Activated CD8-positive, alpha-beta memory T cell treated with anti-CD3 and anti-CD28 coated beads, Interleukin-2, amount 50 U/mL, for 24 hours (primary cell): ENCODE results near the gene SLC6A18.
"Not testable (repeated sequence)": the region's sequence is repeated elsewhere in the genome, so short reads cannot be mapped to it uniquely, and the experiment has no call there.

Source experiments
- DNase-seq: peaks from one replicate; pipeline ENCODE4 v3.0.0-alpha.2; 2020; ENCODE audit errors: extremely low read depth

Gene SLC6A18

DNA sequence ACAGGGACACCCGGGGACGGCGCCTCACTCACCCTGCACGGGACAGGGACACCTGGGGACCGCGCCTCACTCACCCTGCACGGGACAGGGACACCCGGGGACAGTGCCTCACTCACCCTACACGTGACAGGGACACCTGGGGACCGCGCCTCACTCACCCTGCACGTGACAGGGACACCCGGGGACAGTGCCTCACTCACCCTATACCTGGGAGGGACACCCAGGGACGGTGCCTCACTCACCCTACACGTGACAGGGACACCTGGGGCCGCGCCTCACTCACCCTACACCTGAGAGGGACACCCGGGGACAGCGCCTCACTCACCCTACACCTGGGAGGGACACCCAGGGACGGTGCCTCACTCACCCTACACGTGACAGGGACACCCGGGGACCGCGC, 65.8 kb downstream of the SLC6A18 start:
- not testable (repeated sequence) for DNase-seq

DNA sequence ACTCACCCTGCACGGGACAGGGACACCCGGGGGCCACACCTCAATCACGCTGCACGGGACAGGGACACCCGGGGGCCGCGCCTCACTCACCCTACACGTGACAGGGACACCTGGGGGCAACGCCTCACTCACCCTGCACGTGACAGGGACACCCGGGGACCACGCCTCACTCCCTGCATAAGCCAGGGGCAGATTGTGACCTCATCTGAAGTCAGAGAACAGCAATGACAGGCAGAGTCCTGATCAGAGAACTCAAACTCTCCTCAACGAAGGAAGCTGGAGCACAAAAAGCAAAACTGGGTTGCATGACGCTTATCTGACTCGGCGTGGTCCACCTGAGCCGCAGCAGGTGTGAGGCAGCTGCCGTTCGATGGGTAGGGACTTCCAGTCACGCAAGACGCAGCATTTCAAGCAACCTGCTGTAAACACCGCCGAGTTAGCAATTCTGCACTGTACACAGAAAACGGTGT, 66.5 kb downstream of the SLC6A18 start:
- no peak for DNase-seq

DNA sequence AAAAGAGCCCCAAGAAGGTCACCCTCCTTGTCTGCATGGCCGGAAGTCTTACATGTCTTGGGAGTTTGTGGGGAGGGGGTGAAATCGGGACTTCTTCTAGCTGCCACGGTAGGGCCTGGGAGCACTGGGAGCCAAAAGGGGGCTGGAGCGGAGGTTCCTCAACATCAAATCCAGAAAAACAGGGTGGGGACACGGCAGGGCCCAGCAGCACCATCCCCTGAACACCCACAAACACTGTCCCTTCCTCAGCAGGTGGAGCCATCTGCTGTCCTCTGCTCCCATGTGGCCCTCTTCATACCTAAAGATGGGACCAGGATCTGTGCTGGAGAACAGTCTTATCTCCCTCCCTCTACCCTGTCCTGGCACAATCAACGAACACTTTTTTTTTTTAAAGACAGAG, 67.0 kb downstream of the SLC6A18 start:
- no peak for DNase-seq

DNA sequence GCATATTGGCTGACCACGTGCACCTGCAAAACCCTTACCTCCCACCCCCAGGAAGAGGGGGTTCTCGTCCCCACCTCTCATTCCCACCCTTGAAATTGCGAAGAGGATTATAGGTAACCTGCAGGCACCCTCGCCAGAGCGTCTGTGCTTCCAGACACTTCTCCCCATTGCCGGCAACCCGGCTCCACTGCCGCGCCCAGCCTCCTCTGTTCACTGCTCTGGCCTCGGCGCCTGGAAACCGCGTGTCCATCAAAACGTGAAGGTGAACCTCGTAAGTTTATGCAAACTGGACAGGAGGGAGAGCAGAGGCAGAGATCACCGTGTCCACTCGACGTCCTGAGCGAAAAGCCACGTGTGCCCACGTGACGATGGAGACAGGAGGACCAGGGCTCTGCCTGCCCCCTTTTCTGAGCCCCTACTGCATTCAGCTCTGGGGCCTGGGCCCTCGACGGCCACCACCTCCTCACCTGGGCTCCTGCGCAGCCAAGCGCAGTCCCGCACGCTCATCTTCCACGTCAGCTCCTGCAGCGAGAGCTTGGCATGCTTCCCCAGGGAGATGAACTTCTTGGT, 67.8 kb downstream of the SLC6A18 start:
- no peak for DNase-seq

DNA sequence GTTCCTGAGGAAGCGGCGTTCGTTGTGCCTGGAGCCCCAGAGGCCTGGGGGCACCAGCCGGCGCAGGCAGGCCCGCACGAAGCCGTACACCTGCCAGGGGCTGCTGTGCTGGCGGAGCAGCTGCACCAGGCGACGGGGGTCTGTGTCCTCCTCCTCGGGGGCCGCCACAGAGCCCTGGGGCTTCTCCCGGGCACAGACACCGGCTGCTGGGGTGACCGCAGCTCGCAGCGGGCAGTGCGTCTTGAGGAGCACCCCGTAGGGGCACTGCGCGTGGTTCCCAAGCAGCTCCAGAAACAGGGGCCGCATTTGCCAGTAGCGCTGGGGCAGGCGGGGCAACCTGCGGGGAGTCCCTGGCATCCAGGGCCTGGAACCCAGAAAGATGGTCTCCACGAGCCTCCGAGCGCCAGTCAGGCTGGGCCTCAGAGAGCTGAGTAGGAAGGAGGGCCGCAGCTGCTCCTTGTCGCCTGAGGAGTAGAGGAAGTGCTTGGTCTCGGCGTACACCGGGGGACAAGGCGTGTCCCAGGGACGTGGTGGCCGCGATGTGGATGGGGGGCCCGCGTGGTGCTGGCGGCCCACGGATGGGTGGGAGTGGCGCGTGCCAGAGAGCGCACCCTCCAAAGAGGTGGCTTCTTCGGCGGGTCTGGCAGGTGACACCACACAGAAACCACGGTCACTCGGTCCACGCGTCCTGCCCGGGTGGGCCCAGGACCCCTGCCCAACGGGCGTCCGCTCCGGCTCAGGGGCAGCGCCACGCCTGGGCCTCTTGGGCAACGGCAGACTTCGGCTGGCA, 68.4 kb downstream of the SLC6A18 start:
- no peak for DNase-seq

DNA sequence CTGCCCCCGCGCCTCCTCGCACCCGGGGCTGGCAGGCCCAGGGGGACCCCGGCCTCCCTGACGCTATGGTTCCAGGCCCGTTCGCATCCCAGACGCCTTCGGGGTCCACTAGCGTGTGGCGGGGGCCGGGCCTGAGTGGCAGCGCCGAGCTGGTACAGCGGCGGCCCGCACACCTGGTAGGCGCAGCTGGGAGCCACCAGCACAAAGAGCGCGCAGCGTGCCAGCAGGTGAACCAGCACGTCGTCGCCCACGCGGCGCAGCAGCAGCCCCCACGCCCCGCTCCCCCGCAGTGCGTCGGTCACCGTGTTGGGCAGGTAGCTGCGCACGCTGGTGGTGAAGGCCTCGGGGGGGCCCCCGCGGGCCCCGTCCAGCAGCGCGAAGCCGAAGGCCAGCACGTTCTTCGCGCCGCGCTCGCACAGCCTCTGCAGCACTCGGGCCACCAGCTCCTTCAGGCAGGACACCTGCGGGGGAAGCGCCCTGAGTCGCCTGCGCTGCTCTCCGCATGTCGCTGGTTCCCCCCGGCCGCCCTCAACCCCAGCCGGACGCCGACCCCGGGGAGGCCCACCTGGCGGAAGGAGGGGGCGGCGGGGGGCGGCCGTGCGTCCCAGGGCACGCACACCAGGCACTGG, 69.1 kb downstream of the SLC6A18 start:
- DNase-seq, result no peak

DNA sequence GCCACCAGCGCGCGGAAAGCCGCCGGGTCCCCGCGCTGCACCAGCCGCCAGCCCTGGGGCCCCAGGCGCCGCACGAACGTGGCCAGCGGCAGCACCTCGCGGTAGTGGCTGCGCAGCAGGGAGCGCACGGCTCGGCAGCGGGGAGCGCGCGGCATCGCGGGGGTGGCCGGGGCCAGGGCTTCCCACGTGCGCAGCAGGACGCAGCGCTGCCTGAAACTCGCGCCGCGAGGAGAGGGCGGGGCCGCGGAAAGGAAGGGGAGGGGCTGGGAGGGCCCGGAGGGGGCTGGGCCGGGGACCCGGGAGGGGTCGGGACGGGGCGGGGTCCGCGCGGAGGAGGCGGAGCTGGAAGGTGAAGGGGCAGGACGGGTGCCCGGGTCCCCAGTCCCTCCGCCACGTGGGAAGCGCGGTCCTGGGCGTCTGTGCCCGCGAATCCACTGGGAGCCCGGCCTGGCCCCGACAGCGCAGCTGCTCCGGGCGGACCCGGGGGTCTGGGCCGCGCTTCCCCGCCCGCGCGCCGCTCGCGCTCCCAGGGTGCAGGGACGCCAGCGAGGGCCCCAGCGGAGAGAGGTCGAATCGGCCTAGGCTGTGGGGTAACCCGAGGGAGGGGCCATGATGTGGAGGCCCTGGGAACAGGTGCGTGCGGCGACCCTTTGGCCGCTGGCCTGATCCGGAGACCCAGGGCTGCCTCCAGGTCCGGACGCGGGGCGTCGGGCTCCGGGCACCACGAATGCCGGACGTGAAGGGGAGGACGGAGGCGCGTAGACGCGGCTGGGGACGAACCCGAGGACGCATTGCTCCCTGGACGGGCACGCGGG, 69.9 kb downstream of the SLC6A18 start, which contains the start of gene TERT:
Gene TERT (minus strand): TSS at position 234 of the 815 bp plus-strand sequence. CDS start 79 bp downstream, at position 155.
- DNase-seq, result peak; percentile 65

DNA sequence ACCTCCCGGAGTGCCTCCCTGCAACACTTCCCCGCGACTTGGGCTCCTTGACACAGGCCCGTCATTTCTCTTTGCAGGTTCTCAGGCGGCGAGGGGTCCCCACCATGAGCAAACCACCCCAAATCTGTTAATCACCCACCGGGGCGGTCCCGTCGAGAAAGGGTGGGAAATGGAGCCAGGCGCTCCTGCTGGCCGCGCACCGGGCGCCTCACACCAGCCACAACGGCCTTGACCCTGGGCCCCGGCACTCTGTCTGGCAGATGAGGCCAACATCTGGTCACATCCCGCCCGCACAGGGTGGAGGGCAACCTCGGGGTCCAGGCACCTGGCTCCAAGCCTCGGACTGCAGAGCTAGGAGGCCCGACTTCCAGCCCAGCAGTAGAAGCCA, 70.5 kb downstream of the SLC6A18 start:
- no peak for DNase-seq
